ENCODE data around the gene CEP95.

- TF ChIP-seq, protein P1, sequence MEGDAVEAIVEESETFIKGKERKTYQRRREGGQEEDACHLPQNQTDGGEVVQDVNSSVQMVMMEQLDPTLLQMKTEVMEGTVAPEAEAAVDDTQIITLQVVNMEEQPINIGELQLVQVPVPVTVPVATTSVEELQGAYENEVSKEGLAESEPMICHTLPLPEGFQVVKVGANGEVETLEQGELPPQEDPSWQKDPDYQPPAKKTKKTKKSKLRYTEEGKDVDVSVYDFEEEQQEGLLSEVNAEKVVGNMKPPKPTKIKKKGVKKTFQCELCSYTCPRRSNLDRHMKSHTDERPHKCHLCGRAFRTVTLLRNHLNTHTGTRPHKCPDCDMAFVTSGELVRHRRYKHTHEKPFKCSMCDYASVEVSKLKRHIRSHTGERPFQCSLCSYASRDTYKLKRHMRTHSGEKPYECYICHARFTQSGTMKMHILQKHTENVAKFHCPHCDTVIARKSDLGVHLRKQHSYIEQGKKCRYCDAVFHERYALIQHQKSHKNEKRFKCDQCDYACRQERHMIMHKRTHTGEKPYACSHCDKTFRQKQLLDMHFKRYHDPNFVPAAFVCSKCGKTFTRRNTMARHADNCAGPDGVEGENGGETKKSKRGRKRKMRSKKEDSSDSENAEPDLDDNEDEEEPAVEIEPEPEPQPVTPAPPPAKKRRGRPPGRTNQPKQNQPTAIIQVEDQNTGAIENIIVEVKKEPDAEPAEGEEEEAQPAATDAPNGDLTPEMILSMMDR (conservative IDR thresholded peaks at IDR 0.05; ENCODE audit: low read length) = no peak
- no peak for TF ChIP-seq EZH2phosphoT487 (IDR thresholded peaks at IDR 0.05; ENCODE audit: borderline replicate concordance)
Observed at GRCh38 chr17:64533784-64534183, 27.0 kb downstream of the CEP95 start.

Measured in Loucy (cell line).